HG03432 (cell line): ENCODE results near the gene ANXA2R.
A peak's percentile ranks its signal among the peaks of the same experiment; 100 is the strongest.
"Not testable (repeated sequence)": the region's sequence is repeated elsewhere in the genome, so short reads cannot be mapped to it uniquely, and the experiment has no call there.

Source experiments
- ATAC-seq: cut with Tn5 transposase; IDR thresholded peaks from one replicate; pipeline ENCODE4 v1.9.1; 2021; ENCODE audit warnings: mild to moderate bottlenecking, moderate library complexity; ENCODE audit not compliant: unreplicated experiment

The ANXA2R gene

GRCh38 chr5:43036409-43036808, 3.7 kb downstream of the ANXA2R start:
- no peak for ATAC-seq

GRCh38 chr5:43034591-43034968, 5.5 kb downstream of the ANXA2R start:
- ATAC-seq: no peak

GRCh38 chr5:43033841-43034590, 6.1 kb downstream of the ANXA2R start:
- ATAC-seq: no peak

GRCh38 chr5:43027054-43027785, 12.9 kb downstream of the ANXA2R start:
- no peak for ATAC-seq

DNA sequence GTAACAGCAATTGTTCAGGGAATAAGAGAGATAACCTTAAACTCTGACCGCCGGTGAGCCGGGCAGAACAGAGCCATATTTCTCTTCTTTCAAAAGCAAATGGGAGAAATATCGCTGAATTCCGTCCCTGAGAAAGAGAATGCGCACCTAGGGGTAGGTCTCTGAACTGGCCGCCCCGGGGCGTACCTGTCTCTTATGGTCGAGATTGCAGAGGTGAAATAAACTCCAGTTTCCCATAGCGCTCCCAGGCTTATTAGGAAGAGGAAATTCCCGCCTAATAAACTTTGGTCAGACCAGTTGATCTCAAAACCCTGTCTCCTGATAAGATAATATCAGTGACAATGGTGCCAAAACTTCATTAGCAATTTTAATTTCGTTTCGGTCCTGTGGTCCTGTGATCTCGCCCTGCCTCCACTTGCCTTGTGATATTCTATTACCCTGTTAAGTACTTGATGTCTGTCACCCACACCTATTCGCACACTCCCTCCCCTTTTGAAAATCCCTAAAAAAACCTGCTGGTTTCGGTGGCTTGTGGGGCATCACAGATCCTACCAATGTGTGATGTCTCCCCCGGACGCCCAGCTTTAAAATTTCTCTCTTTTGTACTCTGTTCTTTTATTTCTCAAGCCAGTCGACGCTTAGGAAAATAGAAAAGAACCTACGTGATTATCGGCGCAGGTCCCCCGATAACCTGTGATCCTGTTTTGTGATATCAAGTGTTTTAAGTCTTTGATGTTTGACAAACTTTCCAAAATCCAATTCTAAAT, 14.8 kb downstream of the ANXA2R start:
- not testable (repeated sequence) for ATAC-seq

- no peak for ATAC-seq
These were observed 15.9 kb downstream of the ANXA2R start for GRCh38 chr5:43024217-43024616.

DNA sequence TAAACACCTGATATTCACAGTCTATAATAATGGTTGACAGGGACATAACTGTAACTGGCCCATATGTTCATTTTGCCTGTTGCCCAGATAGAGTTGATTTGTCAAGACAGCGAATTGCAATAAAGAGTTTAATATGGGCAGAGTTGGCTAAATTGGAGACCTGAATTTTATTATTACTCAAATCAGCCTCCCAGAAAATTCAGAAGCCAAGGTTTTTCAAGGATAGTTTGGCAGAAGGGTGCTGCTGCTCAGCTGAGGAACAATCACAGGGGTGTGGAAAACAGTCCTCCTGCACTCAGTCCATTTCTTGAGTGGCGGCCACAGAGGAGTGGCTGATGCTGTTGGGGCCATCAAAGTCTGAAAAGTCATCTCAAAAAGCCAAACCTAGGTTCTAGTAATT, 19.0 kb downstream of the ANXA2R start:
- ATAC-seq: no peak

- ATAC-seq: peak; percentile 11
These were observed 19.7 kb downstream of the ANXA2R start for GRCh38 chr5:43020399-43020746.

DNA sequence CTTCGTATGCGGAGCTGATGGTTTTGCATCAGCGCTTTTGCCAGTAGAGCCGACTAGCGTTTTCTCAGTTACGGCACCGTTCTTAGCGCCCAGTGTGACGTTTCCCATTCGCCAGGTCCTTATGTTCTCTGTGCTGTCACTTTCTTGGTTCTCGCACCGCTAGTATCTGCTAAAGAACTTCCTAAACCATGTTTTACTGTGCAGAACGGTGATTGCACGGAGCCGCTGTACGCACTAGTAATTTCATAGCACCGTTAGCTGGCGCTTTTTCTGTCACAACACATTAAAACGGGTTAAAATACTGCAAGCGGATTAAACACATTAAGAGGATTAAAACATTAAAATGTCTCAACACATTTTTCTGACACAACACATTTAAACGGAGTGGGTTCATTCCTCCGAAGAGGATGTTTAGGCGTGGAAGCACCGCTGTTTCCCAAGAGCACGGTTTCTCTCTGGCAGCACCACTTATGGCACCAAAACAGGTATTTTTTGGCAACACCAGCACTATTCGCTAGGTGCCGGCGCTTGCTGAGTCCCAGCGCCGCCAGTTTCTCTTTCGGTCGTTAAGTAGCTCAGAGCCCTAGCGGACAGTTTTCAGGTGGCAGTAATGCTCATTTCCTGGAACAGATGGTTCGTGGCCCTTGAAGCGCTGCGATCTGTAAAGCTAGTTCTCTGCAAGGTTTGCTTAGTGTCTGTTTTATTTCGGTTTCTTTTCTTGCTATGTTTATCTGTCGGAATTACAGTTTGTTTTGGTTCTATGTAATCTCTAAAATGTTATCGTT, 20.3 kb downstream of the ANXA2R start:
- peak; percentile 66 for ATAC-seq

DNA sequence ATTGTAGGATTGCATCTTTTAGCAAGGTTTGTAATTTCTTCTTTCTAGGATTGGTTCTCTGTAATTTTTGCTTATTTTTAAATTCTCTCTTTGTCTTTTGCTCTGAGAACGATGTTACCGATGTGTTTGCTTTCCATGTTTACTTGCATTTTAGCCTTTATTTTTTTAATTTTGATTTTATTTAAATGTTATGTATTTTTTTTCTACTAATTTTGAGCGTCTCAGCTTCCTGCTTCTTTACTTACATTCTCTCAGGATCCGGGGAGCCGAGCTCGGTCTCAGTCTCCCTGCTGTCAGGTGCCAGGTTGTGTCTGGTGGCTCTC, 20.9 kb downstream of the ANXA2R start:
- ATAC-seq: no peak

GRCh38 chr5:43017428-43017815, 22.7 kb downstream of the ANXA2R start:
- peak; percentile 23 for ATAC-seq

DNA sequence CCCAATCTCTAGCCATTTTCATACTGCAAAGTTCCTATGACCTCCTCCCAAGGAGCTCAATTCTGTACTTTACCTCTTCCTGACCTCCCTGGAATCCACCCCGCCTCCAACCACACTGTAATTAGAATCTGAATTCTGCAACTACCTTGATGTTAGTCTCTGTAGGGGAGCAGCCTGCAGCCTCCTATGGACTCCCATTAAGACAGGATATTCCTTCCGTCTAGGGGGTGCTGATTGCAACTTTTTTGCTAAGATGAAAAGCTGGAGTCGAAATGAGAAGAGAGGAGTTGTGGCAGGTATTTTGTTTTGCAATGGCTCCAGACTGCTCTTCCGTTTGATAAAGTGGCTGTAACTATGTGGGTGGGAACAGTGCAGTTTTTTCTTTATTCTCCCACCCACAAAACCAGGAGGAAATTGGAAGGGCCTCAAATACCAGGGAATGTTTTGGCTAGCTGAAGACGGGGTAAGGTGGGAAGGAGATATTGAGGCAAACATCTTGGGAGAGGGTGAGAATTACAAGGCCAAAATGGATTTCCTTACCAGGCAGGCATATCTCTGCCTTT, 23.8 kb downstream of the ANXA2R start:
- no peak for ATAC-seq

- no peak for ATAC-seq
These were observed 25.6 kb downstream of the ANXA2R start for GRCh38 chr5:43014522-43014921.

- no peak for ATAC-seq
These were observed 29.2 kb downstream of the ANXA2R start for GRCh38 chr5:43010935-43011315.

DNA sequence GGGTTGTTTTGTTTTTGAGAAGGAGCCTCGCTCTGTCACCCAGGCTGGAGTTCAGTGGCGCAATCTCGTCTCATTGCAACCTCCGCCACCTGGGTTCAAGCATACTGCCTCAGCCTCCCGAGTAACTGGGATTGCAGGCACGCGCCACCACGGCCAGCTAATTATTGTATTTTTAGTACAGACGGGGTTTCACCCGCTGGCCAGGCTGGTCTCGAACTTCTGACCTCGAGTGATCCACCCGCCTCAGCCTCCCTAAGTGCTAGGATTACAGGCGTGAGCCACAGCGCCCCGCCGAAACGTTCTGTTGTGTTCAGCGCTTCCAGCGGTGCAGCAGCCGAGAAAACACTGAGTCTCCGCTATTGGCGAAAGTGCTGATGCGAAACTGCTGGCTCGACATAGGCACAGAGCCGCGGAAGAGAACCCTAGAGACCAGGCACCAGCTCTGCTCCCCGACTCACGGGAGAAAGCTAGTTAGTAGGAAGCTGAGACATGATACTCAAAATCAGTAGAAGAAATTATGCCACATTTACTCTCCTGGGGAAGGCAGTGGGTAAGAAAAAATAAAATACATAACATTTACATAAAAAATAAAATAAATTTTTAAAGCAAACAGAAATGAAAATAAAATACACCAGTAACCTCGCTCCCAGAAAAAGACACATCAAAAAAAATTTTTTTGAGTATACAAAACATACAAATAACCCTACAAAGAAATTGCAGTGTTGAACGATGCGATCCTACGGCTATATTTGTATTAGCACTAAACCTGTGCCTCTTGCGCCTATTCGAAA, 31.6 kb downstream of the ANXA2R start:
- ATAC-seq: peak; percentile 42

DNA sequence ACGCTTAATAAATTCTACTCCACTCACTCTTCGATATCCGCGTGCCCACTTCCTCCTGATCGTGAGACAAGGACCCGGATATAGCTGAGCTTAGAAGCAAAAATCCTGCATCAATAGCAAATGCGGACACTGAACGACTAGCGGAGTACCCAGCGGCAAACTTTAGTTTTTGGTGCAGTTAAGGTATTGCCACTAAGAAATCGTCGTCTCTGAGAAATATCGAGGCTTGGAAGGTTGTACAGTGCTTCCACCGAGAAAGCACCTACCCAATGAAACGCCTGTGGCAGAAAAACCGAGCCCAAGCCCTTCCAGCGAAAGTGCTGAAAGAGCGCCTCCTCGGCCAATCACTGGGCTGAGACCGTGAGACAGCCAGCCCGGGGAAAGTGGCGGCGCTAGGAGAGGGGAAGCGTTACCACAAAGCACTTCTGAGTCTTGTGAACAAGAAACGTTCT, 32.2 kb downstream of the ANXA2R start:
- ATAC-seq: peak; percentile 54

DNA sequence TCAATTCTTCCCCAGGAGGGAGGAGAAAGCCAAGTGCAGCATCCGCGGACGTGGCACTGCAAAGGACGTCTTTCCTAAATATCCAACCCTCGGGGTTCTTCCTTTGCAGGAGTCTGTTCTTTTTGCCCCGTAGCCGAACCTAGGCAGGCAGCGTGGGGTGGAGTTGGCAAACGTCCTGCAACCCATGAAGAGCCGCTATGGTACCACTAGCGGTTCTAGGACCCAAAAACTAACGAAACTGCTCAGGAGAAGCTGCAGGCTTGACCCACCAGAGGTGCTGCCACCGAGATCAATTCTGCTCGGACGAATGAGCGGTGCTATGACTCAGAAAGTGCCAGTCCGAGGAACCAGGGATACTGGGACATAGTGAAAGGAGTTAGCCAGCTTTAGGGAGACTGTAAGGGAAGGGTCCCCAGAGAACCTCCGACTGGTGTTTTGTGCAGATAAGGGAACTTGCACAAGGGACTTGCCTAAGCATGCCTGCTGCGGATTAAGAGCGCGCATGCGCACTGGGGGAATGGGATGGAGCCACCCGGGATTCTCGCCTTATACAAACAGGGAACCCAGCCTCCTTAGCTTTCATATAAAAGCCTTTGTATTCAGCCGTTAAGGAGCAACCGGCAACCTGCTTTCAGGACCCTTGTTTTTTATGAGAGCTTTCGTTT, 32.7 kb downstream of the ANXA2R start:
- peak; percentile 23 for ATAC-seq

- ATAC-seq: no peak
These were observed 33.5 kb downstream of the ANXA2R start for GRCh38 chr5:43006424-43007202.

GRCh38 chr5:43005031-43005430, 35.1 kb downstream of the ANXA2R start:
- no peak for ATAC-seq
